Loucy (cell line): ENCODE data around the gene BMERB1.

Experiments used
- EZH2phosphoT487 ChIP-seq: fragments of 200-600 bp; IDR thresholded peaks from 2 replicates; pipeline ENCODE4 v1.6.1; 2018; ENCODE audit warnings: antibody characterized with exemption, mild to moderate bottlenecking, moderate library complexity, borderline replicate concordance
- TF ChIP-seq, protein P1 (sequence below): fragments of 200-600 bp; sonication (generic); conservative IDR thresholded peaks from 2 replicates; pipeline ENCODE4 v1.5.1; 2014; ENCODE audit warnings: mild to moderate bottlenecking, antibody characterized with exemption, low read length

DNA sequence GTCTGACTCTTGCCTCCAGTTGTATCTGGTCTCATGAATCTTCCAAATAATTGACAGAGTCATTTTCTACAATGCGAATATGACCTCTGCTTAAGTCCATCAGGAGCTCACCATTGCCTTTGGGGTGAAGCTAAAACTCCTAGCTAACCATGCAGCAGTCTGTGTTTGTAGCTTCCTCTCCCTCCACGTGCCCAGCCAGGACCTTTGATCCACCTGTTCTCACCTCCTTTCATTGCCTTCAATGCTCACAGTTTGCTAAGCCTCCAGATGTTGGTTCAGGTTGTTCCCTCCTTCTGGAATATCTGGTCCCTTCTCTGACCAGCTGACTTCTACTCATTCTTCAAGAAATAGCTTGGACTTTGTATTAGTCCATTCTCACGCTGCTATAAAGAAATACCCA lies 23.0 kb downstream of the BMERB1 start:
- TF ChIP-seq, protein P1, sequence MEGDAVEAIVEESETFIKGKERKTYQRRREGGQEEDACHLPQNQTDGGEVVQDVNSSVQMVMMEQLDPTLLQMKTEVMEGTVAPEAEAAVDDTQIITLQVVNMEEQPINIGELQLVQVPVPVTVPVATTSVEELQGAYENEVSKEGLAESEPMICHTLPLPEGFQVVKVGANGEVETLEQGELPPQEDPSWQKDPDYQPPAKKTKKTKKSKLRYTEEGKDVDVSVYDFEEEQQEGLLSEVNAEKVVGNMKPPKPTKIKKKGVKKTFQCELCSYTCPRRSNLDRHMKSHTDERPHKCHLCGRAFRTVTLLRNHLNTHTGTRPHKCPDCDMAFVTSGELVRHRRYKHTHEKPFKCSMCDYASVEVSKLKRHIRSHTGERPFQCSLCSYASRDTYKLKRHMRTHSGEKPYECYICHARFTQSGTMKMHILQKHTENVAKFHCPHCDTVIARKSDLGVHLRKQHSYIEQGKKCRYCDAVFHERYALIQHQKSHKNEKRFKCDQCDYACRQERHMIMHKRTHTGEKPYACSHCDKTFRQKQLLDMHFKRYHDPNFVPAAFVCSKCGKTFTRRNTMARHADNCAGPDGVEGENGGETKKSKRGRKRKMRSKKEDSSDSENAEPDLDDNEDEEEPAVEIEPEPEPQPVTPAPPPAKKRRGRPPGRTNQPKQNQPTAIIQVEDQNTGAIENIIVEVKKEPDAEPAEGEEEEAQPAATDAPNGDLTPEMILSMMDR, result no peak
- no peak for TF ChIP-seq EZH2phosphoT487
